ENCODE data around the gene MAP4K2. TPM values are rescaled to one million over a fixed set of nuclear protein-coding genes. Genes with fewer than 3 reads are reported as not detected.

MAP4K2 gene
- total RNA-seq, 4 donors from 2014 or later: 35.5 to 77.8 (median 37.5) TPM

DNA sequence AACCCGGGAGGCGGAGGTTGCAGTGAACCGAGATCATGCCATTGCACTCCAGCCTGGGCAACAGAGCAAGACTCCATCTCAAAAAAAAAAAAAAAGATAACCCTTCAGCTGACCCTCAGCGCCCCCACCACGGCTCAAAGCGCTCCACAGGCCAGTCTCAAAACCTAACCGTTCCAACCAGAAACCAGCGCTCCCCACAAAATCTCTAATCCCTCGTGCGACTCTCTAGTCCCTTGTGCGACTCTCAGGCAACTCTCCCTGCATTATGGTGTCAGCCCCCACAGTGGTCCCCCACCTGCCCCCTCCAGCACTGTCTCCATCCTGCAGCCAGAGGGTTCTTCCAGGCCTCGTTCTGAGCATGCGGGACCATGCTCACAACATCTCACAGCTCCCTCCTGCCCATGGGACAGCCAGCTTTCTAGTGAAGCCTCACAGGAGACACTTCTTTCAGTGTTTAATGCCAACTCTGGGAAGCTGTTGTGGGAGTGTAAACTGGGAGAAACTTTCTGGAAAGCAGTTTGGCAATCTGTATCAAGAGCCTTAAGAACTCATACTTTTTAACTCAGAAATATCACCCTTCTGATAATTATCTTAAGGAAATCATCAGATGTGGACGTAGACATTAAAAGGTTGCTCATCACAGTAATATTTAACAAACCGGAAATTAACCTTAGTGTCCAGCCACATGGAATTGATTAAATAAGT lies 54.9 kb downstream of the MAP4K2 start:
- no peak for DNase-seq
- TF ChIP-seq, protein P1, sequence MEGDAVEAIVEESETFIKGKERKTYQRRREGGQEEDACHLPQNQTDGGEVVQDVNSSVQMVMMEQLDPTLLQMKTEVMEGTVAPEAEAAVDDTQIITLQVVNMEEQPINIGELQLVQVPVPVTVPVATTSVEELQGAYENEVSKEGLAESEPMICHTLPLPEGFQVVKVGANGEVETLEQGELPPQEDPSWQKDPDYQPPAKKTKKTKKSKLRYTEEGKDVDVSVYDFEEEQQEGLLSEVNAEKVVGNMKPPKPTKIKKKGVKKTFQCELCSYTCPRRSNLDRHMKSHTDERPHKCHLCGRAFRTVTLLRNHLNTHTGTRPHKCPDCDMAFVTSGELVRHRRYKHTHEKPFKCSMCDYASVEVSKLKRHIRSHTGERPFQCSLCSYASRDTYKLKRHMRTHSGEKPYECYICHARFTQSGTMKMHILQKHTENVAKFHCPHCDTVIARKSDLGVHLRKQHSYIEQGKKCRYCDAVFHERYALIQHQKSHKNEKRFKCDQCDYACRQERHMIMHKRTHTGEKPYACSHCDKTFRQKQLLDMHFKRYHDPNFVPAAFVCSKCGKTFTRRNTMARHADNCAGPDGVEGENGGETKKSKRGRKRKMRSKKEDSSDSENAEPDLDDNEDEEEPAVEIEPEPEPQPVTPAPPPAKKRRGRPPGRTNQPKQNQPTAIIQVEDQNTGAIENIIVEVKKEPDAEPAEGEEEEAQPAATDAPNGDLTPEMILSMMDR (IDR thresholded peaks at IDR 0.05): no peak
- no peak for TF ChIP-seq POLR2A (IDR thresholded peaks at IDR 0.05)
- intact Hi-C loops (cut with DNase I): no loop called here
- peaks cover 21% of the 10 kb centered on the region for H3K27me3 ChIP-seq
- no peaks in the 10 kb centered on the region for H3K9me3 ChIP-seq
- H3K36me3 ChIP-seq: no peaks in the 10 kb centered on the region
- H3K27ac ChIP-seq: no peak overlapping the region
- 88% methylated on average over 15 of the region's 15 CpGs for WGBS, 2 donors
- no peak overlapping the region for H3K4me3 ChIP-seq (replicated peaks in 1 of 3)
- H3K4me1 ChIP-seq: peaks cover 22 to 42% of the 10 kb centered on the region in 2 donors

DNA sequence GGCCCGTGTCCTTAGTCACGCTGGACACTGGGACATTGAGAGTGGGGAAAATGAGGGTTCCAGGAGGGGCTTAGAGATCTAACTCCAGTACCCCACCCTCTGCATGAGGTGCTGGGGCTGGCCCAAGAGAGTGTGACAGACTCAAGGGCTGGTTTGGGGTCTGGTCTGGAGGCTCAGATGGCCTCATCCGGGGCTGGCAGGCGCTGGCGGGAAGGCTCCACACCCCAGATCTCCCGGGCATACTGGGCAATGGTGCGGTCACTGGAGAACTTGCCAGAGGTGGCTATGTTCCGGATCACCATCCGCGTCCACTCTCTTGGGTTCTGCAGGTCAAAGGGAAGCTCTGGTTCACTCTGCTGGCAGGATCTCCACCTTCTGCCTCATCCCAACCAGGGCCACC lies 56.5 kb downstream of the MAP4K2 start:
- no peaks in the 10 kb centered on the region for H3K9me3 ChIP-seq
- WGBS, 2 donors: 71 to 81% methylated on average over 5 to 9 of the region's 10 CpGs
- peaks cover 27% of the 10 kb centered on the region for H3K27me3 ChIP-seq
- peaks cover 32 to 54% of the 10 kb centered on the region in 2 donors for H3K4me1 ChIP-seq
- no peaks in the 10 kb centered on the region for H3K36me3 ChIP-seq
- peak overlapping the region; percentile 30 to 72 (median 63) for H3K27ac ChIP-seq
- intact Hi-C loops (cut with DNase I): no loop called here
- H3K4me3 ChIP-seq (replicated peaks in 1 of 3): peak overlapping the region in 1 of 3 donors; percentile 6
- no peak for TF ChIP-seq POLR2A (IDR thresholded peaks at IDR 0.05)
- TF ChIP-seq, protein P1 (IDR thresholded peaks at IDR 0.05): no peak
- peak in 1 of 2 donors; percentile 32 for DNase-seq

DNA sequence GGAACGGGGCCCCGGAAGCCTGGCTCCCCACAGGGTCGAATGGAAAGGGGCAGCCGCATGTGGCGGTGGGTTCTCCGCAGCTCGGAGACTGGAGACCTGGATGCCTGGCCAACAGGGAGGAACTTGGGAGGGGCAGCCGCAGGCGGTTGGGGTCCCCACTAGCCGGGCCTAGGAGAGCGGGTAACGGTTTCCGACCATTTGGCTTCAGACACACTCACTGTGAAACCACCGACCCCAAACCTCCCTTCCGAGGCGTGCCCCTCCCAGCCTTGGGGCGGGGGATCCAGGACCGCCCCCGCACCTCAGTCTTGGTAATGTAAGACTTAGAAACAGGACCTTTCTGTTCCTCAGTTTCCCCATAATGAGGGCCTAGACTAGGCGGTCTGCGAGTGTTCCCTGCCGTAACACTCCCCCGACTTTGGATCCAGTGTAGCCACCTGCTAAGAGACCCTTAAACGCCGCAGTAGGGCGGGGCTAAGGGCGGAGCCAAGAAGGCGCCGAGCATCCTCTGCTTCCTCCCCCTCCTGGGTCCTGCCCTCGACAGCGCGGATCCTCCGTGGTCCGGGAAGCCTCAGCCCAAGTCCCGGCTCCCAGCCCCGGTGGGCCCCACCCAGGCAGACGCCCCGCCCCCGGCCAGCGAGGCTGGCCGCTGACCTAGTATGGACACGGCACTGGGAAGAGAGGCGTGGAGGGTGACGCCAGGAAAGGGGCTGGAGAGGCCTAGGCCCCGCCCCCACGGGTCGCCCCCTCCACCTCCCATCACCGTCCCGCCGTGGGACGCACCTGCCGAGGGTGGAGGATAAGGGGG lies 57.3 kb downstream of the MAP4K2 start:
- H3K4me1 ChIP-seq: peaks cover 32 to 54% of the 10 kb centered on the region in 2 donors
- intact Hi-C loops (cut with DNase I): no loop called here
- DNase-seq: peak; percentile 41 to 51
- H3K9me3 ChIP-seq: no peaks in the 10 kb centered on the region
- H3K27ac ChIP-seq: peak overlapping the region; percentile 30 to 83 (median 72)
- H3K4me3 ChIP-seq (replicated peaks in 1 of 3): peak overlapping the region in 1 of 3 donors; percentile 40
- H3K27me3 ChIP-seq: peaks cover 27% of the 10 kb centered on the region
- WGBS, 2 donors: 6 to 9% methylated on average over 21 to 37 of the region's 52 CpGs
- no peaks in the 10 kb centered on the region for H3K36me3 ChIP-seq
- TF ChIP-seq, protein P1 (IDR thresholded peaks at IDR 0.05): no peak
- TF ChIP-seq POLR2A (IDR thresholded peaks at IDR 0.05): no peak

DNA sequence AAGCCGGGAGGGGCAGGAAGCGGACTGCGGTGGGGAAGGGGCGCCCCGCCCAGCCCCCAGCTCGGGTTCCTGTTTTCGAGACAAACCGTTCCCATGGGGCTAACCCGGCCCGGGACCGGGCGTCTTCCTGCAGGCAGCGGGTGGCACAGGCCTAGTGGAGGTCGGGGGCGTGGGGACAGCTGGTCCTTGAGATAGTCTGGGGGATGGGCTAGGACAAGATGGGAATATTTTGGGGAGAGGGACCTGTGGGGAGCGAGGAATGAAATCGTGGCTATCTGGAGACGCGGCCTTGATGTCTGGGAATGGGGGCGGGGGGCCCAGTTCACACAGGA lies 57.9 kb downstream of the MAP4K2 start:
- TF ChIP-seq, protein P1 (IDR thresholded peaks at IDR 0.05): no peak
- no peak for TF ChIP-seq POLR2A (IDR thresholded peaks at IDR 0.05)
- H3K4me3 ChIP-seq (replicated peaks in 1 of 3): peak overlapping the region in 1 of 3 donors; percentile 40
- H3K9me3 ChIP-seq: no peaks in the 10 kb centered on the region
- peak overlapping the region; percentile 29 to 83 (median 72) for H3K27ac ChIP-seq
- peak; percentile 50 to 54 for DNase-seq
- intact Hi-C loops (cut with DNase I): no loop called here
- peaks cover 32 to 54% of the 10 kb centered on the region in 2 donors for H3K4me1 ChIP-seq
- H3K27me3 ChIP-seq: peaks cover 27% of the 10 kb centered on the region
- H3K36me3 ChIP-seq: no peaks in the 10 kb centered on the region
- 2 to 8% methylated on average over 14 to 19 of the region's 20 CpGs for WGBS, 2 donors
